ENCODE data around the gene MAT2B. TPM values are rescaled to one million over a fixed set of nuclear protein-coding genes. Genes with fewer than 3 reads are reported as not detected.
A peak's percentile ranks its signal among the peaks of the same experiment; 100 is the strongest.

MAT2B gene
- total RNA-seq, 1 donor from 2014 or later, result 61.7 TPM

- Histone ChIP-seq H3K4me1 (peaks cover 20% of the 10 kb centered on the region), H3K4me3 (peak overlapping the region; percentile 74), H3K27me3 (no peaks in the 10 kb centered on the region), H3K36me3 (no peaks in the 10 kb centered on the region), H3K9me3 (no peaks in the 10 kb centered on the region), H3K27ac (peak overlapping the region; percentile 99)
- TF ChIP-seq, protein P1, sequence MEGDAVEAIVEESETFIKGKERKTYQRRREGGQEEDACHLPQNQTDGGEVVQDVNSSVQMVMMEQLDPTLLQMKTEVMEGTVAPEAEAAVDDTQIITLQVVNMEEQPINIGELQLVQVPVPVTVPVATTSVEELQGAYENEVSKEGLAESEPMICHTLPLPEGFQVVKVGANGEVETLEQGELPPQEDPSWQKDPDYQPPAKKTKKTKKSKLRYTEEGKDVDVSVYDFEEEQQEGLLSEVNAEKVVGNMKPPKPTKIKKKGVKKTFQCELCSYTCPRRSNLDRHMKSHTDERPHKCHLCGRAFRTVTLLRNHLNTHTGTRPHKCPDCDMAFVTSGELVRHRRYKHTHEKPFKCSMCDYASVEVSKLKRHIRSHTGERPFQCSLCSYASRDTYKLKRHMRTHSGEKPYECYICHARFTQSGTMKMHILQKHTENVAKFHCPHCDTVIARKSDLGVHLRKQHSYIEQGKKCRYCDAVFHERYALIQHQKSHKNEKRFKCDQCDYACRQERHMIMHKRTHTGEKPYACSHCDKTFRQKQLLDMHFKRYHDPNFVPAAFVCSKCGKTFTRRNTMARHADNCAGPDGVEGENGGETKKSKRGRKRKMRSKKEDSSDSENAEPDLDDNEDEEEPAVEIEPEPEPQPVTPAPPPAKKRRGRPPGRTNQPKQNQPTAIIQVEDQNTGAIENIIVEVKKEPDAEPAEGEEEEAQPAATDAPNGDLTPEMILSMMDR (IDR thresholded peaks at IDR 0.05), result no peak
- intact Hi-C loops (cut with DNase I), result no loop called here
- ATAC-seq, result peak; percentile 47
- no peak for DNase-seq
Observed at GRCh38 chr5:163504079-163504931, 1.1 kb upstream of the MAT2B start.

GRCh38 chr5:163505049-163505367, 411 bp upstream of the MAT2B start:
- H3K4me3 ChIP-seq, result peak overlapping the region; percentile 74
- intact Hi-C loops (cut with DNase I), result no loop called here
- H3K36me3 ChIP-seq, result no peaks in the 10 kb centered on the region
- DNase-seq (no peak), ATAC-seq (no peak)
- peak overlapping the region; percentile 99 for H3K27ac ChIP-seq
- H3K9me3 ChIP-seq, result no peaks in the 10 kb centered on the region
- peaks cover 27% of the 10 kb centered on the region for H3K4me1 ChIP-seq
- TF ChIP-seq, protein P1 (IDR thresholded peaks at IDR 0.05), result no peak
- H3K27me3 ChIP-seq, result no peaks in the 10 kb centered on the region

DNA sequence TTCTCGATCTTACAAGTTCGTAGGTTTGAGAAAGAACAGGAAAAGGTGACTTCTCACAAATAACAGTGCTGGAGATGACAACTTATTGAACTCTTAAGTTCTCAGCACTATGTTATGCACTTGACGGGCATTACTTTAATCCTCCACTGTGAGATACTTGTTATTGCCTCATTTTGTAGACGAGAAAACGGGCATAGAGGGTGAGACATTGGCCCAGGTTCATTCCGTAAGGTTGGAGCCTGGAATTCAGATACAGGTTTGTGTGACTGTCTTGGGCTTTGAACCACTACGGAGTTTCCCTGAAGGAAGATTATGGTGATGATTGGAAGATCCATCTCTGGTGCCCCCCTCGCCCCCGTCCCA, 657 bp downstream of the MAT2B start:
- Histone ChIP-seq H3K27ac (peak overlapping the region; percentile 99), H3K4me3 (peak overlapping the region; percentile 74), H3K4me1 (peaks cover 33% of the 10 kb centered on the region), H3K9me3 (no peaks in the 10 kb centered on the region), H3K36me3 (no peaks in the 10 kb centered on the region), H3K27me3 (no peaks in the 10 kb centered on the region)
- DNase-seq (no peak), ATAC-seq (no peak)
- TF ChIP-seq, protein P1 (IDR thresholded peaks at IDR 0.05), result no peak
- intact Hi-C loops (cut with DNase I), result no loop called here

DNA sequence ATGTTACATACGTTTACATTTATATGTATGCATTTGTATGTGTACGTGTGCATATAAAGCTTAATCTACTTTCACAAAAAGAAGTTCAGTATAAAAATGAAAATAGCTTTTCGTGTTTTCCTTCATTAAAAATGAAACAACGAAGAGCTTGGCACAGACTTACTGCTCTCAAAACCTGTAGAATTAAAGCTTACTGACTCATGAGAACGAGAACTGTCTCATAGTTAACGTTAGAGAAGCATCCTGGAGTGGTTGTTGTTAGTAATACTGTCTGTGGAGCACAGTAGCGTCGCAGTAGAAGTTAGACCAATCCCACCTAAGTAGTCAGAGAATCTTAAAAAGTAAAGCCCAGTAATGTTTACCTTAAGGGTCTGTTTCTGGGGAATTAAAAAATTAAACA, 1.3 kb downstream of the MAT2B start:
- intact Hi-C loops (cut with DNase I), result no loop called here
- H3K36me3 ChIP-seq, result peaks cover 2% of the 10 kb centered on the region
- no peak for DNase-seq
- peak overlapping the region; percentile 74 for H3K4me3 ChIP-seq
- ATAC-seq, result no peak
- peaks cover 33% of the 10 kb centered on the region for H3K4me1 ChIP-seq
- H3K27me3 ChIP-seq, result no peaks in the 10 kb centered on the region
- TF ChIP-seq, protein P1 (IDR thresholded peaks at IDR 0.05), result no peak
- peak overlapping the region; percentile 99 for H3K27ac ChIP-seq
- no peaks in the 10 kb centered on the region for H3K9me3 ChIP-seq

- Histone ChIP-seq H3K9me3 (no peaks in the 10 kb centered on the region), H3K27me3 (no peaks in the 10 kb centered on the region), H3K4me3 (peak overlapping the region; percentile 25), H3K36me3 (peaks cover 22% of the 10 kb centered on the region), H3K4me1 (peaks cover 29% of the 10 kb centered on the region), H3K27ac (peak overlapping the region; percentile 8)
- ATAC-seq (no peak), DNase-seq (no peak)
- intact Hi-C loops (cut with DNase I), result no loop called here
- TF ChIP-seq, protein P1 (IDR thresholded peaks at IDR 0.05), result no peak
Observed at GRCh38 chr5:163508753-163509152, 3.3 kb downstream of the MAT2B start.

Measured in upper lobe of right lung (tissue), 1 donor.